HG02610 (cell line): ENCODE results near the gene FUT2.
"Not testable (repeated sequence)": the region's sequence is repeated elsewhere in the genome, so short reads cannot be mapped to it uniquely, and the experiment has no call there.

Source experiments
- ATAC-seq: cut with Tn5 transposase; IDR thresholded peaks from one replicate; pipeline ENCODE4 v1.9.1; 2021; ENCODE audit warnings: mild to moderate bottlenecking, moderate library complexity; ENCODE audit not compliant: unreplicated experiment

FUT2 gene

DNA sequence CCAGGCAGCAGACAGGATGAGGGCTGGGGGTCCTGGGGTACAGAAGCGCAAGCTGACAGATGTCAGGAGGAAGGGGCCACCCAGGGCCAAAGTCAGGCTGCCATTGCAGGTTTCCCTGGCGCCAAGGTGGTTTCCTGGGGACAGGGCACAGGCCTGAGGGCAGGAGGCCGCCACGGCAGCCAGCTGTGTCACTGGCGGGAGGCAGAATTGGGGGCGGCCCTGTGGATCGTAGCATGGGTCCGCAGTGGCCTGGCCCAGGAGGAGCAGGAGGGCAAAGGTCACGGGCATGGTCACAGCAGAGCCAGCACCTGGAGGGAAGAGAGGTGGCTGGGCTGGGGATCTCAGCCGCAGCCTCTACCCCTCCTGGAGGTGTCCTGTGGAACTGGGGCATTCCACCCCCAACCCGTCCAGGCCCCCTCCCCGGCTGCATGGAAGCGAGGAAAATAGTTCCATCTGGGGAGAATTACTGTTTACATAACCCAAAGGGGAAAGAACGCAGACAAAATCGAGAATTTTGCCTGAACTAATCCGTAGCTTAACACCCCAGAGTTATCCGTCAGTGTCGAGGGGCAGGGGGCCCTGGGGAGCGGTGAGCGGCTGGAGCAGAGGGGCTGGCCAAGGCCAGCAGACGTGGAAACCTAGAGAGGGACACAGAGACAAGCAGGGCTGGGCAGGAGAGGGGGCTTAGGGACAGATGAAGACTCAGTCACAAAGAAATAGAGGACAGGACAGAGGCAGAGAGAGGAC is 24.9 kb upstream of the FUT2 start:
- ATAC-seq, result no peak

DNA sequence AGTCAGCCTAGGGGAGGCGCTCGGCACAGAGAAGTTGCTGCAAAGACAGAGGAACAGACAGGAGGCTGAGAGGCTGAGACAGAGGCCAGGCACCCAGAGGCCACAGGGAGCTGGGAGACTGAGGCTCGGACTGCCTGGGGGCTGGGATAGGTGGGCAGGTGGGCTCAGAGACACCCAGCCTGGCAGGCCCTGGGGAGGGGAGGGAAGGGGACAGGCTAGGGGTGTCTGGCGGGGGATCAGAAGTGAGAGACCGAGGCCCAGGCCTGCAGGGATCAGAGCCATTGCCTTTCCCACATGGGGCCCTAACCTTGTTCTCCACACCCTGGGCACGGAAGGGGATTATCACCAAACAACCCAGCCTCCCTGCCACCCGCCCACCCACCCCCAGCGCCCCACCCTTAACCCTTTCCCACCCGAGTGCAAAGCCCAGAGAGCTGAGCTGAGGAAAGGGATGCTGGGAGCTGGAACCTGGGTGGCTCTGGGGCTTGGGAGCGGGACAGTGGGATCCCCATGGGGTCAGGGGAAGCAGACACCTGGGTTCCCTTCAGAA is 24.2 kb upstream of the FUT2 start:
- ATAC-seq, result no peak

DNA sequence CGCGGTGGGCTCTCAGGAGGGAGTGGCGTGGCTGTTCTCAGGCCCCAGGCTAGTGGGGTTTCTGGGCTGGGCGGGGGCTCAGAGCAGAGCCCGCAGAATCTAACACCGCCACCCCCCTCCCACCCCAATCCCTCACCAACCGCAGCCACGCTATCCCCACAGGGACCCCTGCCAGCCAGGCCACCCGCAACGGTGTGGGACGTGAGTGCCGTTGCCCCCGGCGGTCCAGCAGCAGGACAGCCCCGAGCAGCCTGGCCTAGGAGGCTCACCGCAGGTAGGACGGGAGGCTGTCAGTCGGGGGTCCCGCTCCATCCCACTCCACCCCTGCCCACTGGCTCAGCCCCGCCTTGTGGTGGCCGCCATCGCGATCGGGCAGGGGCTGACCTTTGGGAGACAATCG is 22.8 kb upstream of the FUT2 start, which contains the start of gene NTN5:
Gene NTN5 (minus strand): TSS at position 24 of the 400 bp plus-strand sequence. CDS start 2,031 bp downstream, outside the sequence.
- ATAC-seq, result no peak

DNA sequence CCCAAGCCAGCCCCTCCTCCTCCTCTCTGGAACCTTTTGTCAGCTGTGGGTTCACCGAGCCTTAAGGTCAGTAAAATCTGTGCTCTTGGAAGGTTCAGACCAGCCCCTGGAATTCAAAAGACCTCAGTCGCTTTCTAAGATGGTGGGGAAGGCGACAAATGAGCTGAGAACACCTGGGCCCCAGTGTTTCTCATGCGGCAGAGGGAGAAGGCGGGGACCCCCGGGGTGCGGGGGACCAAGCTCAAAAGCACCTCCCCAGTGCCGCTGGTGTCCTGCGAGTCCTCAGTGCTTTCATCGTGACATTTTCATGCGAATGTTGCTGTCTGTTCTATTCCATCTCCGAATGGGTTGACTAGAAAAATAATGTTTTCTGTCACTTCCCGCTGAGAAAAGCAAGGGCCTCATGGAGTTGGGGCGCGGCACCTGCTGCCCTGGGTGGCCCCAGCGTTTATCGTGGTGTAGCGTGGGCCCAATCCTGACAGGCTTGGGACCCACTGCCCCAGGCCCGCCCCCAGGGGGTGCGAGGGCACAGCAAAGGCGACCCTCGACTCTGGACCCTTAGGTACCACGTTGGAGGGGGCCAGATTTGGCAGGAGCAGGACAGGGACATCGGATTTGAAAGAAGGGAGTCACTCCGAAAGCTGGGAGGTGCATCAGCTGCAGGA is 22.2 kb upstream of the FUT2 start:
- ATAC-seq, result no peak

DNA sequence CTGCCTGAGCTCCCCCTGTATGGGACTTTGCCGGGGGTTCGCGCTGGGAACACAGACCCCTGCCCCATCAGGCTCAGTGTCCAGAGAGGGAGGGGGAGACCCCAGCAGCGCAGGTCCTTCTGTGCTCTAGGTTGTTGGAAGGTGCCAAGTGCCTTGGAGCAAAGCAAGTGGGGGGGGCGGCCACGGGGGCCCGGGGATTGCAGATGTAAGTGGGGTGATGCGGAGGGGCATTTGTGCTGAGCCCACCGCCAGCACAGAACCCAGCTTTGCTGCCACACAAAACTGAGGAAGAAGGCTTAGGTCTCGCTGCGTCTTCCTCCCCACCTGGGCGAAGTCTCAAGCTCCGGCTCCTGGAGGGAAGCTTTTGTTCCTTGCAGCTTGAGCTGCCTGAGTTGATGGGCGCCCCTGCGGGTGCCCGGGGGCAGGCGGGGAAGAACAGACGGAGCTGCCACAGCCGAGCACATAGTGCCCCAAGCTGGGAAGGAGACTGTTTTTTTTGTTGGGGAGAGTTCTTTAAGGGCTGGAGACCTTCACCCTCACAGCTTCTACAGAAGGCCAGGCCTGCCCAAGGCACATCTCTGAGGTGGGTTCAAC is 21.5 kb upstream of the FUT2 start:
- ATAC-seq, result no peak

DNA sequence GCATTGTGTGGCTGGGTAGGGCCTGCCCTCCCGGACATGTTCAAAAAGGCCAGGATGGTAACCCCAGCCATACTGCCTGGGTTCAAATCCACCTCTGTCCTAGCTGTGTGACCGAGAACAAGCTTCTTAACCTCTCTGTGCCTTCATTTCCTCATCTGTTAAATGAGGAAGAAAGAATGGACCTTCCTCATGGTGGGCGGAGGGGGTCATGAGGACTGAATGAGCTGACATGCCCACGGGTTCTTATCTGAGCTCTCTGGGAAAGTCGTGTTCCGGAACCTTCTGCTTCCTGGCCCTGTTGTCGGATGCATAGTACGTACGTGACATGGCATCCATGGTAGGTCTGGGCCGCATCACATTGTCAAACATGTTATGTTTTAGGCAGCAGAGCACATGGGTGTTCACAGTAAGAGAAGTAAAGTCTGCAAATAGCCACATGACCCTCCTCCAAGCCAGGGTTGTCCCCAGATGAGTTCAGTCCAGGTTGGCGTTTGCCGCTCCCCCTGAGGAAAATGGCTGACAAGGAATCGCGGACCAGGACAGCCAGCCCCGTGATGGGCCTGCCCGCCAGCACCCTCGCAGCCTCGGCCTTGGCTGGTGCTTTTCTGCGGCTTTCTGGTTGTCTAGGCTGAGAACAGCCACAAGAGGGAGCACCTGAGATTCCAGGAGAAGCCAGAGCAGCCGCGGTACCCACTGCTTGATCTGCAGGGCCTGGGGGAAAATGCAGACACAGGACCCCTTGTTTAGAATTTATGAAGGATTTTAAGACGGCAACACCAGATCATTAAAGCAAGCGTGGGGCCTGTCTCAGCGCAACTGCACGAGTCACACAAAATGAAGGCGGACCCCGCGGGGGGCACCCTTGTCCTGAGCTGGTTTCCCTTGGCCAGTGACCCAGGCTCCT is 20.6 kb upstream of the FUT2 start:
- ATAC-seq, result no peak

DNA sequence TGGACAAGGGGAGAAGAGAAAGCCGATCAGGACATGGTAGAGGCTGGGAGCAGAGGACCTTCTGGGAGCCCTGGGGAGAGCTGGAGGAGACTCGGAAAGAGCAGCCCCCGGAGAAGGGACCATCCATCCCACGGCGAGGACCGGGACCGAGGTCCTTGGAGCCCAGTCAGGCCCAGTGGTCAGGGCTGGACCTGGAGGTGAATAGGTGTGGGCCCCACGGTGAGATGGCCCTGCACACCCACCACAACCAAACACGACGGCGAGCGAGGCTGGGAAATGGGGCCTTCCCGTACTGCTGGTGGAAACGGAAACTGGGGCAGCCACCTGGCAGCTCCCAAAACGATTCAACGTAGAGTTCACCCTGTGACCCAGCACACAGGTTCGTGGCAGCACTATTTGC is 19.3 kb upstream of the FUT2 start:
- no peak for ATAC-seq

DNA sequence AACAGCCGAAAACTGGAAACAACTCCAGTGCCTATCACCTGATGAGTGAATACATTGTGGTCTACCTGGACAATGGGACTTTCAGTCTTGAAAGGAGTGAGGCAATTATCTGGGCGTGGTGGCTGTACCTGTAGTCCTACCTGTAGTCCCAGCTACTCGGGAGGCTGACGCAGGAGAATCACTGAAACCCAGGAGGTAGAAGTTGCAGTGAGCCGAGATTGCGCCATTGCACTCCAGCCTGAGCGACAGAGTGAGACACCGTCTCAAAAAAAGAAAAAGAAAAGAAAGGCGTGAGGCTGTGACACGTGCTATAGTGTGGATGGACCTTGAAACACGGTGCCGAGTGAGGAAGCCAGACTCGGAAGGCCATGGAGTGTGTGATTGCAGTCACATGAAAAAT is 18.9 kb upstream of the FUT2 start:
- no peak for ATAC-seq

DNA sequence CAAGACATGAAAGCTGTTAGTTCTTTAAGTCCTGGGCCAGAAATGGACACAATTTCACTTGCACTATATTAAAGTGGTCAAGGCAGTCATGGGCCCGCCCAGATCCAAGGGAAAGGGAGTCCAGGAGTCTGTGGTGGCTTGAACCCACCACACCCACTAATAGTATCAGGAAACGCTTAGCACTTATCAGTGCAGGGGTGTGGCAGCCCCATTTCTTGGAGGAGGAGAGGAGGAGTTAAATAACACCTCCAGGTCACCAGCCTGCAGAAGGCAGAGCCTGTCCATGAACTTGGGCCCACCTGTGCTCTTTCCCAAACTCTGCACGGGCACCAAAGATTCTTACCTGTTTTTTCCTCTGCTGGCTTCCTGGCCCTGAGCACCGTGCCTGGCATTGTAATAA is 17.6 kb upstream of the FUT2 start:
- no peak for ATAC-seq

DNA sequence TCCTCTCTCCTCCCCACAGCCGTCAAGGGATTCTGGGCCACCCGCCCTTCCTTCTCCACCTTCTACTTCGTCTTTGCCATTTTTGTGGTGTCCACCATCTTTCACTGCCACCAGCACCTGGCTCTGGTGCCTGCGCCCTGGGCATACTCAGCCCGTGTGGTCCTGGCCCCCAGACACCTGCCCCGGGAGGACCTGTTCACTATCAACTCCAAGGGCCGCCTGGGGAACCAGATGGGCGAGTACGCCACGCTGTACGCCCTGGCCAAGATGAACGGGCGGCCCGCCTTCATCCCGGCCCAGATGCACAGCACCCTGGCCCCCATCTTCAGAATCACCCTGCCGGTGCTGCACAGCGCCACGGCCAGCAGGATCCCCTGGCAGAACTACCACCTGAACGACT is 15.8 kb upstream of the FUT2 start:
- not testable (repeated sequence) for ATAC-seq

DNA sequence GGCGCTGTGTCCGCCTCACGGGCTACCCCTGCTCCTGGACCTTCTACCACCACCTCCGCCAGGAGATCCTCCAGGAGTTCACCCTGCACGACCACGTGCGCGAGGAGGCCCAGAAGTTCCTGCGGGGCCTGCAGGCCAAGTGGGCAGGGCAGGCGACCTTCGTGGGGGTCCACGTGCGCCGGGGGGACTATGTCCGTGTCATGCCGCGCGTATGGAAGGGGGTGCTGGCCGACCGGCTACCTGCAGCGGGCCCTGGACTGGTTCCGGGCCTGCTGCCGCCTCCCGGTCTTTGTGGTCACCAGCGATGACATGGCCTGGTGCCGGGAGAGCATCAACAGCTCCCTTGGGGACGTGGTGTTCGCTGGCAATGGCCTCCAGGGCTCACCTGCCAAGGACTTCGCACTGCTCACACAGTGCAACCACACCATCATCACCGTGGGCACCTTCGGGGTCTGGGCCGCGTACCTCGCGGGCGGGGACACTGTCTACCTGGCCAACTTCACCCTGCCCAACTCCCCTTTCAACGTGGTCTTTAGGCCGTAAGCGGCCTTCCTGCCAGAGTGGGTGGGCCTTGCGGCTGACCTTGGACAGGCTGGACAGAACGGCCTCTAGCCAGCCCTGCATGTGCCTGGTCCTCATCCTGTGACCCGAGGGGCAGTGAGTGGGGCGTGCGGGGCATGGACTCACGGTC is 15.2 kb upstream of the FUT2 start:
- no peak for ATAC-seq

DNA sequence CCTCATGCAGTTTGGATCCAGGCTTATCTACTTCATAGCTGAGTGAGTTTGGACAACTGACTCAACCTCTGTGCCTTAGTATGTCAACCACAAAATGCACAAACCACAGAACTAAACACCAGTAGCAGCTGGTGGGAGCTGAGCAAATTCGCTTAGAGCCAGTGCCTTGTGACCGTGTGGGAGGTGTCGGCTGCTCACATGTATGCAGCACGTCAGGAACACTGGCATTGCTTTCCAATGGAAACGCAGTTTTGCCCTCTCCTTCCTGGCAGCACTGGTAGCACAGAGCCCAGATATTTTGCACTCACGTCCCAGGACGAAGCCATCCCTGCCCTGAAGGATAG is 14.7 kb upstream of the FUT2 start:
- no peak for ATAC-seq

DNA sequence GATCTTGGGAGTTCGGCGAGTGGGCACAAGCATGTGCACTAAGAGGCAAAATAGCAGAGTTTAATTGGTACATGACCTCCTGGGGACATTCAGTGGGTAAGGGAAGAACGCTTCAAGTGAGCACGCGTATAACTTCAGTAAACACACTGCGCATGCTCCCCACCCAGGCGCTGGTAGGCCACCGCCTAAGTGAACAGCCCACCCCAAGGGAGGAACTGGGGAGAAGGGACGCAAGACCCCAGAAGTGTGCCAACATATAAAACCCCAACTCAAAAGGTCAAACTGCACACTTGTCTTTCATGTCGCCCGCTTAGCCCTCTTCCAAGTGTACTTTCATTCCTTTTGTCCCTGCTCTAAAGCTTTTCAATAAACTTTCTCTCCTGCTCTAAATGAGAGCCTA is 12.4 kb upstream of the FUT2 start:
- ATAC-seq, result no peak

DNA sequence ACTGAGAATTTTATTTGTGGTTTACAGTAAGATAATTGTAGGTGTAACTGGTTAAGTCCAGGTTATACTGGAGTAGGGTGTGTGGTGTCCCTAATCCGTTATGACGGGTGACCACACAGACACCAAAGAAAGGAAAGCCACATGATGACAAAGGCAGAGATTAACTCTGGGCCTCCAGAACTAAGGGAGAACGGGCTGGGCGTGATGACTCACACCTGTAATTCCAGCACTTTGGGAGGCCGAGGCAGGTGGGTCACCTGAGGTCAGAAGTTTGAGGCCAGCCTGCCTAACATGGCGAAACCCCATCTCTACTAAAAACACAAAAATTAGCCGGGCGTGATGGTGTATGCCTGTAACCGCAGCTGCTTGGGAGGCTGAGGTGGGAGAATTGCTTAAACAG is 10.2 kb upstream of the FUT2 start:
- no peak for ATAC-seq

DNA sequence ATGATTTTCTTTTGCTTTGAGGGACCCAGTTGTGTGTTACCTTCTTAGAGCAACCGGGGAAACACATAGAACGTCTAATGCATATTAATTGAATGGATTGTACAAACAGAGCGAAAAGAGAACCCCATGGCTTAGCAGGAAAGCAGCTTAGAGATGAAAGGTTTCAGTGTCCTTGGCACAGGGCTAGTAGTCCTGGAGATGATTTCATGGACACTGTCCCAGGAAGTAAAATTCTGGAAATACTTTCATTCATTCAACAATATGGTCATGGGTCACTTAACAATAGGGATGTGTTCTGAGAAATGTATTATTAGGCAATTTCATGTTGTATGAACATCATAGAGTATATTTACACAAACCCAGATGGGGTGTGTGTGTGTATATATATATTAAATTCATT is 9.7 kb upstream of the FUT2 start:
- no peak for ATAC-seq

DNA sequence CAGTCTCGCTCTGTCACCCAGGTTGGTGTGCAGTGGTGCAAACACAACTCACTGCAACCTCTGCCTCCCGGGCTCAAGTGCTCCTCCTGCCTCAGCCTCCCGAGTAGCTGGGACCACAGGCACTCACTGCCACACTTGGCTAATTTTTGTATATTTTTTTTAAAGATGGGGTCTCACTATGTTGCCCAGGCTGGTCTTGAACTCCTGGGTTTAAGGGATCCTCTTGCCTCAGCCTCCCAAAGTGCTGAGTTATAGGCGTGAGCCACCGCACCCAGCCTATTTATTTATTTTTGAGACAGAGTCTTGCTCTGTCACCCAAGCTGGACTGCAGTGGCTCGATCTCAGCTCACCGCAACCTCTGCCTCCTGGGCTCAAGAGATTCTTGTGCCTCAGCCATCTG is 9.1 kb upstream of the FUT2 start:
- not testable (repeated sequence) for ATAC-seq

DNA sequence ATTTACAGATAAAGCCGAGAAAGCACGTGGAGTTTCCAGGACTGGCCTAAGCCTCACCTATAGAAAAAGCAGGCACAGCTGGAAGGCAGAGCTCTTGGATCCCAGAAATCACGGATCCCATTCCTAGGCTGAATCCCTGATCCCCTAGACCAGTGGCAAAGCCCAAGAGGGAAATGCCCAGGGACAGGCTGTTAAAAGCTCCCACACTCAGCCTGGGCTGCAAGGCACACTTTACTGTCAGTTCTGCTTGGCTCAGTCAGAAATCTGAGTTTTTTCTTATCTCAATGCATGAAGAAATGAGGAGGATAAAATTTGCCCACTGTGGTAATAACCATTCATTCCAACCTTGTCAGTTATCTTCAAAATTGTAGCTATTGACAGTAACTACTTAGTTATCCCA is 8.0 kb upstream of the FUT2 start:
- ATAC-seq, result no peak

DNA sequence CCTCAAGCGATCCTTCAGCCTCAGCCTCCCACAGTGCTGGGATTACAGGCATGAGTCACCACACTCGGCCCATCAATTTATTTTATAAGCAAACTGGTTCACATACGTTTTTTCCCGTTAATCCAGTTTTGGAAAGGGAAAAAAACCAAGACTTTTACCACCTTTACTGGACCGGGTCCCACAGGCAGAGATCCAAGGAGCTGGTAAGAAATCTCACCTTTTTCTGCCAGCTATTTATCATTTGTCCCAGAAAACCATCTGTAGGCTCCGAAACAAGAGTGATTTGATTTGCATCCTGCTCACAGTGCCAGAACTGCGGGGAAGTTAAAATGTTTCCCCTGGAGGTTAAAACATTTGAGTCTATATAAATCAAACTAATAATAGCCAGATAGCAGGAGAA is 6.3 kb upstream of the FUT2 start:
- no peak for ATAC-seq

DNA sequence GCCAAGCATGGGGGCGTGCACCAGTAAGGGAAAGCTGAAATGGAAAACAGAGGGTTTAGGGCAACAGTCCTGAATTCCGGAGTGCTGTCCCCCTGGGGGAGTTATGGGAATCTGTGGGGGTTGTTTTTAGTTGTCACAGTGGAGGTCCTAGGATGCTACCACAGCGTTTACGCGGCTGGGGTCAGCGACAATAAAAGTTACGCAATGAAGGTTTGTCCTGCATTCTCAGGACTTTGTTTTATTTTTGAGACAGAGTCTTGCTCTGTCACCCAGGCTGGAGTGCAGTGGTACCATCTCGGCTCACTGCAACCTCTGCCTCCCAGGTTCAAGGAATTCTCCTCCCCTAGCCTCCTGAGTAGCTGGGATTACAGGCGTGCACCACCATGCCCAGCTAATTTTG is 2.1 kb upstream of the FUT2 start:
- not testable (repeated sequence) for ATAC-seq

DNA sequence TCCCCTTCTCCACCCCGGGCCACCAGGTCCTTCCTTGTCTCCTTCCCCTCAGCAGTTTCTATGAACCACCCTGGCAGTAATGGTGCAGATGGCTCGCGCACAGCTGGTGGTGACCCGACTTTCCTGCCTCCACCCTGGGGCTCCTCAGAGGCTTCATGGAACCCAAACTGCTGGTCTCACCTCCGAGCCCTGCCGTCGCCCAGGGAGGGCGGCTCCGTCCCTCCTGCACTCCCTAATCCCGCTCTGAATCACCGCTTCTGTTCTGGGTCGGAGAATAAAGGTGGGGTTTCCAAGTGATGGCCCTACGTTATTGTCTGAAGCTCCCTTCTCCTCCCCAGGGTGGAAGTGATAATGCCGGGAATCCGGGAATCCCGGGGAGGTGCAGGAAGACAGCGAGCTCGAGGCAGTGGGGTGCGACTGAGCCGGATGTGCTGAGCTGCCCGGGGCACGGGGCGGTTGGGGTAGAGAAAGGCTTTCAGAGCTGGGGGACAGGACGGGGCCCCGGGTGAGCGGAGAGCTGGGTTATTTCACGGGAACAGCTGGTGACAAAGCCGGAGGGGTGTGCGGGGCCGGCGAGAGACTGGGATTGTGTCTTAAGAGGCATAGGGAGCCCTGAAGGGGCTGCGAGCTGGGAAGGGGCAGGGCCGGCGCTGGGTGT is 711 bp downstream of the FUT2 start:
- no peak for ATAC-seq
